ENCODE data around the gene REXO4. TPM values are rescaled to one million over a fixed set of nuclear protein-coding genes. Genes with fewer than 3 reads are reported as not detected.

The REXO4 gene
- 28.2 to 40.7 TPM (median 36.1 TPM) in 5 replicates for total RNA-seq (2022; extraction: Qiagen RNA extraction; ENCODE audit: low read depth)

GRCh38 chr9:133417541-133418461, at the start of gene REXO4:
Gene REXO4 (minus strand): TSS chr9:133418010. CDS start chr9:133417844, 166 bp downstream.

GRCh38 chr9:133459476-133460404, 41.9 kb upstream of the REXO4 start, which contains the start of gene CACFD1:
Gene CACFD1 (plus strand): TSS chr9:133459978. CDS start chr9:133460067, 89 bp downstream.

GRCh38 chr9:133421615-133422542, 4.1 kb upstream of the REXO4 start, which contains the start of gene ADAMTS13:
Gene ADAMTS13 (plus strand): TSS chr9:133422367. CDS start chr9:133422444, 77 bp downstream.

GRCh38 chr9:133375724-133376654, 41.8 kb downstream of the REXO4 start, which contains the start of the genes STKLD1 and SURF4:
Gene STKLD1 (plus strand): TSS chr9:133376366. CDS start chr9:133376474, 108 bp downstream.
Gene SURF4 (minus strand): TSS chr9:133376060. CDS start chr9:133375969, 91 bp downstream.

GRCh38 chr9:133356391-133357091, 61.3 kb downstream of the REXO4 start, which contains the start of the genes SURF1 and SURF2:
Gene SURF1 (minus strand): TSS chr9:133356487. CDS start chr9:133356453, 34 bp downstream.
Gene SURF2 (plus strand): TSS chr9:133356550. CDS start chr9:133356593, 43 bp downstream.

Other genes starting within 250 kb of the REXO4 start
- gene OBP2B, start 208.8 kb downstream of the REXO4 start, total RNA-seq (2022; extraction: Qiagen RNA extraction; ENCODE audit: low read depth): not detected in 5 replicates
- 0.19 TPM in 1 of 5 replicates, not detected in the others for gene ABO, start 142.8 kb downstream of the REXO4 start, total RNA-seq (2022; extraction: Qiagen RNA extraction; ENCODE audit: low read depth)
- 17.7 to 30.3 TPM (median 28.5 TPM) in 5 replicates for gene SURF6, start 81.8 kb downstream of the REXO4 start, total RNA-seq (2022; extraction: Qiagen RNA extraction; ENCODE audit: low read depth)
- gene MED22, start 69.9 kb downstream of the REXO4 start, total RNA-seq (2022; extraction: Qiagen RNA extraction; ENCODE audit: low read depth): 18.1 to 36.9 TPM (median 31.2 TPM) in 5 replicates
- gene RPL7A, start 69.8 kb downstream of the REXO4 start, total RNA-seq (2022; extraction: Qiagen RNA extraction; ENCODE audit: low read depth): 3,235 to 3,749 TPM (median 3,386 TPM) in 5 replicates
- gene SURF1, start 61.5 kb downstream of the REXO4 start, total RNA-seq (2022; extraction: Qiagen RNA extraction; ENCODE audit: low read depth): 32.8 to 49.1 TPM (median 42.1 TPM) in 5 replicates
- 36.5 to 59.1 TPM (median 49.7 TPM) in 5 replicates for gene SURF2, start 61.5 kb downstream of the REXO4 start, total RNA-seq (2022; extraction: Qiagen RNA extraction; ENCODE audit: low read depth)
- gene SURF4, start 42.0 kb downstream of the REXO4 start, total RNA-seq (2022; extraction: Qiagen RNA extraction; ENCODE audit: low read depth): 155 to 210 TPM (median 205 TPM) in 5 replicates
- 0.84 to 2.0 TPM (median 0.94 TPM) in 5 replicates for gene STKLD1, start 41.6 kb downstream of the REXO4 start, total RNA-seq (2022; extraction: Qiagen RNA extraction; ENCODE audit: low read depth)
- 0.17 to 0.69 TPM (median 0.51 TPM) in 5 replicates for gene ADAMTS13, start 4.4 kb upstream of the REXO4 start, total RNA-seq (2022; extraction: Qiagen RNA extraction; ENCODE audit: low read depth)
- 2.1 to 5.0 TPM (median 4.3 TPM) in 5 replicates for gene CACFD1, start 42.0 kb upstream of the REXO4 start, total RNA-seq (2022; extraction: Qiagen RNA extraction; ENCODE audit: low read depth)
- 10.1 to 24.1 TPM (median 22.3 TPM) in 5 replicates for gene SLC2A6, start 61.1 kb upstream of the REXO4 start, total RNA-seq (2022; extraction: Qiagen RNA extraction; ENCODE audit: low read depth)
- not detected in 5 replicates for gene MYMK, start 106.9 kb upstream of the REXO4 start, total RNA-seq (2022; extraction: Qiagen RNA extraction; ENCODE audit: low read depth)
- not detected in 5 replicates for gene ADAMTSL2, start 116.7 kb upstream of the REXO4 start, total RNA-seq (2022; extraction: Qiagen RNA extraction; ENCODE audit: low read depth)
- not detected in 5 replicates for gene FAM163B, start 191.4 kb upstream of the REXO4 start, total RNA-seq (2022; extraction: Qiagen RNA extraction; ENCODE audit: low read depth)
- gene DBH, start 218.4 kb upstream of the REXO4 start, total RNA-seq (2022; extraction: Qiagen RNA extraction; ENCODE audit: low read depth): not detected in 5 replicates

Measured in A549 treated with ZK216348 at 1 μM for 4 hours (cell line).